Stimulated activated CD8-positive, alpha-beta memory T cell treated with anti-CD3 and anti-CD28 coated beads, Interleukin-7, amount 100 ng/mL, for 48 hours (primary cell): Measurements from ENCODE around the gene MOXD1.

ENCODE experiments used
- DNase-seq, 2 donors: peaks; one replicate each; pipeline ENCODE4 v3.0.0-alpha.2; 2020; ENCODE audit warnings: low read depth in 1 of 2; ENCODE audit errors: extremely low read depth in 1 of 2

The MOXD1 gene

DNA sequence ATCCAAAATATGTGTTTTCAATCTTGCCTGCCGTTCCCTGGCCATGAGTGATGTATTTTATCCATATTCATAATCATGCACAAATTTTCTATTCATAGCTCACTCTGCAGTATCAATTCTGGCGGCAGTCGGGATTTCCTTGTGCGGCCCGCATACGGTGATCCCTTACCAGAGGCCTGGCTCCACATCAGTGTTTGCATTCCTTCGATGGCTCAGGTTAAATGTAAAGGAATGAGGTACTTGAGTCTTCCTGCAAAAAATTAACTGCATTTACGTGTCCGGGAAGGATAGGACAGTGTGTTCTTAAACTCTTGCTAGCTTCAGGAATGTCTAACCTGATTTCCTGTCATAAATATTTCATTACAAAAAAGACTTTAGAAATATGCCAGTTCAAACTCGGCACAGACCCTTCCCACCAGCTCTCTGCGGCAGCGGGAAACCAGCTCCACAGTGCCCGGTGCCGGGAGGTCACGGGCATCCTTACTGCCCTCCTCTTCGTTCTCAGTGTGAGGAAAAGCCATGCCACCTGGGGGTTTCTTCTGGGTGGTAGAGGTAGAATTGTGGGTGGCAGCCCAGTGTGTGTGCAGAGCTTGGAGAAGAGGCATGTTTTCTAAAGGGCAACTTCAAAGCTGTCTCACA is 154.5 kb downstream of the MOXD1 start:
- no peak for DNase-seq

- DNase-seq, result no peak
These were observed 155.1 kb downstream of the MOXD1 start for GRCh38 chr6:132246120-132246617.
